Lower leg skin (tissue), 3 donors: ENCODE measurements around the gene ABL2.

ENCODE experiments used
- CTCF ChIP-seq, 3 donors: fragments of 450-650 bp; IDR thresholded peaks; one replicate each; pipeline ENCODE4 v1.5.1; 2016; ENCODE audit warnings: antibody characterized with exemption in 3 of 3, mild to moderate bottlenecking in 3 of 3, moderate library complexity in 2 of 3
- POLR2A ChIP-seq, 2 donors: fragments of 450-650 bp; IDR thresholded peaks; one replicate each; pipeline ENCODE4 v1.6.1; 2016 to 2017; ENCODE audit warnings: antibody characterized with exemption in 2 of 2, mild to moderate bottlenecking in 1 of 2, moderate library complexity in 1 of 2

- no peak for TF ChIP-seq CTCF (IDR thresholded peaks at IDR 0.05)
- no peak for TF ChIP-seq POLR2A (IDR thresholded peaks at IDR 0.05)
Measured at GRCh38 chr1:179142889-179143299, 86.6 kb downstream of the ABL2 start.
